H9 (cell line): ENCODE data around the gene ANKRD11. TPM values are rescaled to one million over a fixed set of nuclear protein-coding genes. Genes with fewer than 3 reads are reported as not detected.

Experiments used
- DNase-seq: peaks from one replicate; pipeline ENCODE4 v3.0.0-alpha.2; 2017
- H2AFZ ChIP-seq: one replicate; pipeline ENCODE4 v1.6.1; 2013; ENCODE audit warnings: mild to moderate bottlenecking, low read length, control low read depth, moderate library complexity
- H2AK5ac ChIP-seq: 2 replicates; pipeline ENCODE4 v1.6.1; 2013; ENCODE audit warnings: low read length, control low read depth, mixed read lengths; ENCODE audit not compliant: insufficient read length
- H2BK120ac ChIP-seq: one replicate; pipeline ENCODE4 v1.6.1; 2013; ENCODE audit warnings: low read depth, mild to moderate bottlenecking, low read length, control low read depth, inconsistent platforms; ENCODE audit not compliant: poor library complexity, severe bottlenecking
- H2BK12ac ChIP-seq: 2 replicates; pipeline ENCODE4 v1.6.1; 2013; ENCODE audit warnings: low read length, control low read depth, mixed read lengths, low read depth; ENCODE audit not compliant: insufficient read length
- H2BK15ac ChIP-seq: 2 replicates; pipeline ENCODE4 v1.6.1; 2013; ENCODE audit warnings: low read depth, low read length, control low read depth
- H2BK20ac ChIP-seq: one replicate; pipeline ENCODE4 v1.6.1; 2013; ENCODE audit warnings: low read depth, mild to moderate bottlenecking, low read length, control low read depth, inconsistent platforms; ENCODE audit not compliant: poor library complexity, severe bottlenecking
- H2BK5ac ChIP-seq: 2 replicates; pipeline ENCODE4 v1.6.1; 2013; ENCODE audit warnings: low read length, control low read depth, mixed read lengths; ENCODE audit not compliant: insufficient read length
- H3K14ac ChIP-seq: 2 replicates; pipeline ENCODE4 v1.6.1; 2013; ENCODE audit warnings: low read length, control low read depth; ENCODE audit not compliant: insufficient read depth
- H3K18ac ChIP-seq: 2 replicates; pipeline ENCODE4 v1.6.1; 2013; ENCODE audit warnings: low read depth, mild to moderate bottlenecking, mixed read lengths, low read length, control low read depth; ENCODE audit not compliant: insufficient read length
- H3K23ac ChIP-seq: 2 replicates; pipeline ENCODE4 v1.6.1; 2013; ENCODE audit warnings: low read length, control low read depth, mixed read lengths, low read depth; ENCODE audit not compliant: insufficient read length
- H3K23me2 ChIP-seq: 2 replicates; pipeline ENCODE4 v1.6.1; 2013; ENCODE audit warnings: low read depth, mild to moderate bottlenecking, mixed read lengths, low read length, control low read depth; ENCODE audit not compliant: insufficient read length, poor library complexity, severe bottlenecking
- H3K27ac ChIP-seq: 2 replicates; pipeline ENCODE4 v1.5.1; 2013; ENCODE audit warnings: low read length, control low read depth, mixed read lengths, low read depth; ENCODE audit not compliant: insufficient read length
- H3K27me3 ChIP-seq: 2 replicates; pipeline ENCODE4 v1.6.1; 2013; ENCODE audit warnings: low read length, control low read depth, inconsistent platforms; ENCODE audit not compliant: insufficient read depth
- H3K4ac ChIP-seq: 2 replicates; pipeline ENCODE4 v1.6.1; 2013; ENCODE audit warnings: low read depth, mild to moderate bottlenecking, control low read depth, inconsistent platforms, low read length, moderate library complexity
- H3K4me1 ChIP-seq: 2 replicates; pipeline ENCODE4 v1.6.1; 2013; ENCODE audit warnings: low read length, control low read depth, inconsistent platforms; ENCODE audit not compliant: insufficient read depth
- H3K4me2 ChIP-seq: 2 replicates; pipeline ENCODE4 v1.6.1; 2013; ENCODE audit warnings: low read length, control low read depth, mixed read lengths; ENCODE audit not compliant: insufficient read length, insufficient read depth
- H3K56ac ChIP-seq: 2 replicates; pipeline ENCODE4 v1.6.1; 2013; ENCODE audit warnings: low read depth, mild to moderate bottlenecking, mixed read lengths, low read length, control low read depth; ENCODE audit not compliant: insufficient read length
- H3K79me1 ChIP-seq: 2 replicates; pipeline ENCODE4 v1.6.1; 2013; ENCODE audit warnings: low read depth, mild to moderate bottlenecking, moderate library complexity, low read length, control low read depth, inconsistent platforms; ENCODE audit not compliant: insufficient read depth, poor library complexity, severe bottlenecking
- H3K79me2 ChIP-seq: 2 replicates; pipeline ENCODE4 v1.6.1; 2013; ENCODE audit warnings: low read length, control low read depth, inconsistent platforms; ENCODE audit not compliant: insufficient read depth
- H3K9ac ChIP-seq: 2 replicates; pipeline ENCODE4 v1.6.1; 2013; ENCODE audit warnings: low read length, control low read depth, mixed read lengths; ENCODE audit not compliant: insufficient read length; ENCODE audit errors: extremely low read depth
- H3K9me3 ChIP-seq: one replicate; pipeline ENCODE4 v1.6.1; 2013; ENCODE audit warnings: low read depth, low read length, inconsistent platforms; ENCODE audit not compliant: control insufficient read depth
- H3T11ph ChIP-seq: one replicate; pipeline ENCODE4 v1.6.1; 2013; ENCODE audit warnings: mild to moderate bottlenecking, low read length, control low read depth, inconsistent platforms
- H4K20me1 ChIP-seq: one replicate; pipeline ENCODE4 v1.6.1; 2013; ENCODE audit not compliant: control insufficient read depth, insufficient read length, insufficient read depth
- H4K5ac ChIP-seq: 2 replicates; pipeline ENCODE4 v1.6.1; 2013; ENCODE audit warnings: low read depth, mild to moderate bottlenecking, mixed read lengths, low read length, control low read depth; ENCODE audit not compliant: insufficient read length
- H4K8ac ChIP-seq: replicated peaks from 2 replicates; pipeline ENCODE4 v1.6.1; 2013; ENCODE audit warnings: low read length, control low read depth, mixed read lengths, low read depth; ENCODE audit not compliant: insufficient read length
- H4K91ac ChIP-seq: 2 replicates; pipeline ENCODE4 v1.6.1; 2013; ENCODE audit warnings: low read depth, mild to moderate bottlenecking, moderate library complexity, mixed read lengths, low read length, control low read depth; ENCODE audit not compliant: insufficient read length
- H3K27ac Mint-ChIP-seq, 3 experiments: 2 replicates in 2 of 3; 3 replicates in 1 of 3; pipeline ENCODE4 v1.8.0; 2020 to 2021; ENCODE audit warnings: mixed read lengths in 3 of 3, mild to moderate bottlenecking in 1 of 3, moderate library complexity in 1 of 3
- H3K27me3 Mint-ChIP-seq: 2 replicates; pipeline ENCODE4 v1.8.0; 2021; ENCODE audit warnings: low read depth, mild to moderate bottlenecking, moderate library complexity, mixed read lengths
- H3K36me3 Mint-ChIP-seq, 3 experiments: 2 replicates in 2 of 3; 3 replicates in 1 of 3; pipeline ENCODE4 v1.8.0; 2020 to 2021; ENCODE audit warnings: low read depth in 3 of 3, mixed read lengths in 3 of 3; ENCODE audit not compliant: insufficient read depth in 1 of 3
- H3K4me1 Mint-ChIP-seq, 2 experiments: 2 replicates each; pipeline ENCODE4 v1.8.0; 2020; ENCODE audit warnings: mixed read lengths in 2 of 2
- H3K4me3 Mint-ChIP-seq, 2 experiments: 2 replicates in 1 of 2; 3 replicates in 1 of 2; pipeline ENCODE4 v1.8.0; 2020 to 2021; ENCODE audit warnings: mild to moderate bottlenecking in 2 of 2, mixed read lengths in 2 of 2, moderate library complexity in 1 of 2
- H3K9me3 Mint-ChIP-seq, 2 experiments: 2 replicates in 1 of 2; 3 replicates in 1 of 2; pipeline ENCODE4 v1.8.0; 2020; ENCODE audit warnings: mild to moderate bottlenecking in 2 of 2, mixed read lengths in 2 of 2, moderate library complexity in 1 of 2
- CTCF ChIP-seq: fragments of 200-600 bp; sonication (generic); conservative IDR thresholded peaks from 3 replicates; pipeline ENCODE4 v1.8.0; 2021; ENCODE audit warnings: antibody characterized with exemption, mild to moderate bottlenecking
- WGBS: extraction: QIAGEN DNeasy Blood & Tissue Kit; methylation state at CpG from one replicate; pipeline ENCODE4 v1.1.7; 2013; ENCODE audit warnings: missing lambda C conversion rate, low lambda C conversion rate, mixed read lengths; ENCODE audit not compliant: insufficient read length; ENCODE audit errors: extremely low coverage; 5-methylcytosine and 5-hydroxymethylcytosine counted together
- total RNA-seq: library from RNA; stranded (reverse); gene quantifications from 2 replicates; pipeline ENCODE4 v1.2.1, GENCODE V29; 2021

ANKRD11 gene
- total RNA-seq, 1 experiment from 2014 or later: 181 TPM

- peaks cover 3% of the 10 kb centered on the region for H3K79me1 ChIP-seq
- Mint-ChIP-seq H3K4me3 (no peak overlapping the region), H3K27me3 (no peaks in the 10 kb centered on the region), H3K4me1 (peaks cover 42 to 56% of the 10 kb centered on the region in 2 experiments), H3K9me3 (no peaks in the 10 kb centered on the region), H3K36me3 (no peaks in the 10 kb centered on the region; a peak in 1 of 7 replicates), H3K27ac (0 out of 7 replicates have a peak overlapping the region, but pooled peaks of 1 of the 3 experiments have one; percentile 0)
- no peak overlapping the region for H4K8ac ChIP-seq
- no peak overlapping the region for H3K27ac ChIP-seq
- no peak overlapping the region for H3K14ac ChIP-seq
- no CpG with 5 or more reads among the region's 8 CpGs for WGBS
- H3K27me3 ChIP-seq: no peaks in the 10 kb centered on the region
- H3K56ac ChIP-seq: no peak overlapping the region
- no peak overlapping the region for H3K9ac ChIP-seq
- no peak overlapping the region for H2AFZ ChIP-seq
- H3K23me2 ChIP-seq: no peaks in the 10 kb centered on the region
- no peaks in the 10 kb centered on the region for H4K20me1 ChIP-seq
- no peak overlapping the region for H4K5ac ChIP-seq
- no peak overlapping the region for H4K91ac ChIP-seq
- H3K18ac ChIP-seq: no peak overlapping the region
- H3T11ph ChIP-seq: no peak overlapping the region
- no peak overlapping the region for H3K23ac ChIP-seq
- no peak overlapping the region for H2BK12ac ChIP-seq
- H3K79me2 ChIP-seq: peaks cover 59% of the 10 kb centered on the region
- H2BK20ac ChIP-seq: no peak overlapping the region
- H3K4me1 ChIP-seq: peaks cover 11% of the 10 kb centered on the region; the same call in 1 of the 2 replicates
- no peak overlapping the region for H3K4ac ChIP-seq
- no peak overlapping the region for H2BK5ac ChIP-seq
- H3K9me3 ChIP-seq: no peaks in the 10 kb centered on the region
- no peak overlapping the region for H2BK15ac ChIP-seq
- H2AK5ac ChIP-seq: no peak overlapping the region
- no peak overlapping the region for H2BK120ac ChIP-seq
- no peak for TF ChIP-seq CTCF
- H3K4me2 ChIP-seq: no peak overlapping the region
- no peak for DNase-seq
Observed at GRCh38 chr16:89349947-89350633, 140.3 kb downstream of the ANKRD11 start.
